DOHH2 (cell line): ENCODE results near the gene SUN2.
A peak's percentile ranks its signal among the peaks of the same experiment; 100 is the strongest.

Experiments used
- H3F3A ChIP-seq: fragments of 200-600 bp; sonication (generic), shearing (Covaris generic); 2 replicates; pipeline ENCODE4 v1.6.0; 2016; ENCODE audit warnings: antibody characterized with exemption, mild to moderate bottlenecking; ENCODE audit not compliant: control insufficient read depth, insufficient read depth
- H3K27ac ChIP-seq: fragments of 200-600 bp; sonication (generic); 2 replicates; pipeline ENCODE4 v1.5.1; 2014; ENCODE audit warnings: low read depth, mild to moderate bottlenecking, low read length, moderate library complexity
- H3K27me3 ChIP-seq: fragments of 200-600 bp; sonication (generic); 2 replicates; pipeline ENCODE4 v1.6.1; 2014; ENCODE audit warnings: mild to moderate bottlenecking, low read length, mixed read lengths; ENCODE audit not compliant: control insufficient read depth
- H3K36me3 ChIP-seq: fragments of 200-600 bp; sonication (generic); 2 replicates; pipeline ENCODE4 v1.6.1; 2014; ENCODE audit warnings: mild to moderate bottlenecking, low read length, moderate library complexity, mixed read lengths; ENCODE audit not compliant: control insufficient read depth
- H3K4me1 ChIP-seq: fragments of 200-600 bp; sonication (generic); 2 replicates; pipeline ENCODE4 v1.6.1; 2014; ENCODE audit warnings: mild to moderate bottlenecking, low read length, mixed read lengths; ENCODE audit not compliant: control insufficient read depth
- H3K4me2 ChIP-seq: fragments of 200-600 bp; sonication (generic); 2 replicates; pipeline ENCODE4 v1.6.0; 2014; ENCODE audit warnings: mild to moderate bottlenecking, low read length, moderate library complexity
- H3K4me3 ChIP-seq: fragments of 200-600 bp; sonication (generic); 2 replicates; pipeline ENCODE4 v1.5.1; 2014; ENCODE audit warnings: mild to moderate bottlenecking, low read length, mixed read lengths
- H3K79me2 ChIP-seq: fragments of 200-600 bp; sonication (generic); 2 replicates; pipeline ENCODE4 v1.6.1; 2014; ENCODE audit warnings: mild to moderate bottlenecking, low read length, mixed read lengths; ENCODE audit not compliant: control insufficient read depth
- H3K9me2 ChIP-seq: fragments of 200-600 bp; sonication (generic); replicated peaks from 2 replicates; pipeline ENCODE4 v1.6.1; 2014; ENCODE audit warnings: mild to moderate bottlenecking, low read length, mixed read lengths; ENCODE audit not compliant: control insufficient read depth
- H3K9me3 ChIP-seq: fragments of 200-600 bp; sonication (generic); 2 replicates; pipeline ENCODE4 v1.6.1; 2014; ENCODE audit warnings: antibody characterized with exemption, low read length, mixed read lengths; ENCODE audit not compliant: control insufficient read depth, insufficient read depth
- H4K20me1 ChIP-seq: fragments of 200-600 bp; sonication (generic); 2 replicates; pipeline ENCODE4 v1.6.0; 2014; ENCODE audit warnings: low read depth, mild to moderate bottlenecking, antibody characterized with exemption, low read length, moderate library complexity; ENCODE audit not compliant: control insufficient read depth, insufficient read depth
- CTCF ChIP-seq: fragments of 200-600 bp; sonication (generic); IDR thresholded peaks from one replicate; pipeline ENCODE4 v1.5.1; 2014; ENCODE audit warnings: antibody characterized with exemption, mild to moderate bottlenecking, low read depth, low read length; ENCODE audit not compliant: poor library complexity, severe bottlenecking
- EZH2phosphoT487 ChIP-seq: fragments of 200-600 bp; sonication (generic); IDR thresholded peaks from 2 replicates; pipeline ENCODE4 v1.6.1; 2017; ENCODE audit warnings: borderline replicate concordance, mild to moderate bottlenecking, antibody characterized with exemption, low read length, moderate library complexity, mixed read lengths

SUN2 gene

DNA sequence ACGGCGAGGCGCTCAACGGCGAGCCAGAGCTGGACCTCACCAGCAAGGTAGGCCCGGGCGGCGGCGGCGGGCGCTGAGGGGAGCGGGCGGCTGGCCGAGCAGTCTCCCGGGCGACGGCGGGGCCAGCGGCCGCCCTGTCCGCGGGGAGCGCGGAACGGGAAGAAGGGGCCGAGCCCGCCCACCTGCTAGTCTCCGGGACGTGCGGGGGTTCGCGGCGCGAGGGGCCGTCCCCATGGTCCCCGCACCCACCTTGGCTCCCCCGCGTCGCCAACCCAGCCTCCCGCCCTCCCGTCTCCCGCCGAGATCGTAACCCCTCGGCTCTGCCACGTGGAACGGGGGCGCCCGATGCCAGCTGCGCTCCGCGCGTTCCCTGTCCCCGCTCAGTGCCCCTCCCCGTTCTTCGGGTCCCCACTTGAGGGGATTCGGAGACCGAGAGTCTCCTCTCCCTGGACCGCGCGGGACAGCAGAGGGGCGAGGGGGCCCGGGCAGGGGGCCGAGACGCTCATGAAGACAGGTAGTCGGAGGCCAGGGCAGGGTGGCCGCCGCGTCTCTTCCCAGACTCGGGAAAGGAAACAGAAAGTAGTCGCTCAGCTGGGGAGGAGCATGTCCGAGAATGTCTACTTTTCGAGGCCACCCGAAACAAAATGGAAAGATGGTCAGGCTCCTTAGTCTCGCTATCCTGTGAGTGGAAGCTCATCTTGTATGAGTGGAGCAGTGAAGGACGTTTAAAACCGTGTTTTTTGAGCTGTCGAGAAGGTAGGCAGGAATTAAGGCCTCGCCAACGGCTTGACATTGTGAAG lies 49.5 kb downstream of the SUN2 start:
- Histone ChIP-seq H3K27me3 (no peaks in the 10 kb centered on the region), H3K4me1 (peaks cover 60% of the 10 kb centered on the region), H3F3A (peaks cover 5% of the 10 kb centered on the region; the same call in 1 of the 2 replicates), H3K4me2 (peak overlapping the region; percentile 100), H3K27ac (peak overlapping the region; percentile 58), H3K36me3 (peaks cover 38% of the 10 kb centered on the region), H4K20me1 (peaks cover 44% of the 10 kb centered on the region), H3K9me3 (no peaks in the 10 kb centered on the region), H3K79me2 (peaks cover 61% of the 10 kb centered on the region), H3K9me2 (no peaks in the 10 kb centered on the region), H3K4me3 (peak overlapping the region; percentile 76)
- no peak for TF ChIP-seq CTCF
- no peak for TF ChIP-seq EZH2phosphoT487

GRCh38 chr22:38705235-38706100 lies 50.3 kb downstream of the SUN2 start, which contains the start of gene GTPBP1:
Gene GTPBP1, plus strand, starts transcription at chr22:38705944. Its CDS starts 12 bp downstream, at chr22:38705956.
- Histone ChIP-seq H4K20me1 (peaks cover 35% of the 10 kb centered on the region), H3K4me2 (peak within 1 kb of the TSS; percentile 100), H3K27me3 (no peaks in the 10 kb centered on the region), H3K4me3 (peak within 1 kb of the TSS; percentile 76), H3F3A (peaks cover 5% of the 10 kb centered on the region; the same call in 1 of the 2 replicates), H3K36me3 (peaks cover 33% of the 10 kb centered on the region), H3K27ac (peak within 1 kb of the TSS; percentile 58), H3K4me1 (peaks cover 60% of the 10 kb centered on the region), H3K79me2 (peaks cover 59% of the 10 kb centered on the region), H3K9me2 (no peaks in the 10 kb centered on the region), H3K9me3 (no peaks in the 10 kb centered on the region)
- TF ChIP-seq EZH2phosphoT487 (no peak), CTCF (no peak)

- Histone ChIP-seq H3K27ac (peak overlapping the region; percentile 49), H3F3A (peaks cover 6% of the 10 kb centered on the region; the same call in 1 of the 2 replicates), H3K36me3 (peaks cover 30% of the 10 kb centered on the region), H3K9me2 (no peaks in the 10 kb centered on the region), H3K27me3 (no peaks in the 10 kb centered on the region), H3K4me2 (peak overlapping the region; percentile 88), H3K4me3 (peak overlapping the region; percentile 72), H3K9me3 (no peaks in the 10 kb centered on the region), H4K20me1 (peaks cover 28% of the 10 kb centered on the region), H3K4me1 (peaks cover 59% of the 10 kb centered on the region), H3K79me2 (peaks cover 59% of the 10 kb centered on the region)
- no peak for TF ChIP-seq CTCF
- TF ChIP-seq EZH2phosphoT487: no peak
Observed at GRCh38 chr22:38704654-38705234, 51.1 kb downstream of the SUN2 start.
